COLO829 (cell line): ENCODE results near the gene KRT76.

Experiments used
- DNase-seq: peaks from one replicate; pipeline ENCODE4 v3.0.0; 2012; ENCODE audit warnings: low spot score

Gene KRT76

GRCh38 chr12:52813203-52813819 lies 36.2 kb upstream of the KRT76 start:
- DNase-seq = no peak

GRCh38 chr12:52812749-52813148 lies 35.6 kb upstream of the KRT76 start:
- DNase-seq = no peak

GRCh38 chr12:52812073-52812400 lies 34.9 kb upstream of the KRT76 start:
- DNase-seq = no peak

- DNase-seq = no peak
These were observed 34.3 kb upstream of the KRT76 start for GRCh38 chr12:52811191-52812072.

GRCh38 chr12:52810554-52810953 lies 33.4 kb upstream of the KRT76 start:
- DNase-seq = no peak

GRCh38 chr12:52809166-52809565 lies 32.0 kb upstream of the KRT76 start:
- DNase-seq = no peak

- DNase-seq = no peak
These were observed 31.5 kb upstream of the KRT76 start for GRCh38 chr12:52808573-52809160.

GRCh38 chr12:52807544-52808470 lies 30.7 kb upstream of the KRT76 start:
- DNase-seq = no peak

- no peak for DNase-seq
These were observed 29.8 kb upstream of the KRT76 start for GRCh38 chr12:52806821-52807543.

GRCh38 chr12:52806169-52806811 lies 29.1 kb upstream of the KRT76 start:
- no peak for DNase-seq

- DNase-seq = no peak
These were observed 28.6 kb upstream of the KRT76 start for GRCh38 chr12:52805739-52806138.

GRCh38 chr12:52805000-52805399 lies 27.9 kb upstream of the KRT76 start:
- DNase-seq = no peak

- DNase-seq = no peak
These were observed 25.3 kb upstream of the KRT76 start for GRCh38 chr12:52802442-52802841.

- DNase-seq = no peak
These were observed 24.6 kb upstream of the KRT76 start for GRCh38 chr12:52801773-52802172.

GRCh38 chr12:52800259-52800917 lies 23.2 kb upstream of the KRT76 start:
- no peak for DNase-seq

- DNase-seq = no peak
These were observed 22.5 kb upstream of the KRT76 start for GRCh38 chr12:52799505-52800211.

- no peak for DNase-seq
These were observed 21.7 kb upstream of the KRT76 start for GRCh38 chr12:52798671-52799504.

- no peak for DNase-seq
These were observed 21.0 kb upstream of the KRT76 start for GRCh38 chr12:52798003-52798670.
